GM12892 (cell line): ENCODE data around the gene PPP1R17.

Experiments
- POLR2A ChIP-seq: IDR thresholded peaks from 2 replicates; pipeline ENCODE4 v1.6.1; 2011; ENCODE audit warnings: low read depth, low read length, control low read depth
- POLR2AphosphoS5 ChIP-seq: IDR thresholded peaks from 2 replicates; pipeline ENCODE4 v1.6.1; 2011; ENCODE audit warnings: low read depth, low read length, control low read depth
- TAF1 ChIP-seq: IDR thresholded peaks from 2 replicates; pipeline ENCODE4 v1.6.1; 2011; ENCODE audit warnings: low read depth, mild to moderate bottlenecking, control low read depth, low read length, borderline replicate concordance

- TF ChIP-seq TAF1 (no peak), POLR2AphosphoS5 (no peak), POLR2A (no peak)
Measured at GRCh38 chr7:31710171-31710570, 23.2 kb downstream of the PPP1R17 start.
